OCI-LY1 (cell line): Measurements from ENCODE around the gene FHIT.

Experiments
- EZH2 ChIP-seq: fragments of 200-600 bp; sonication (generic), shearing (Covaris generic); IDR thresholded peaks from 2 replicates; pipeline ENCODE4 v1.8.0; 2017; ENCODE audit warnings: borderline replicate concordance, mixed run types, mild to moderate bottlenecking, antibody characterized with exemption, low read length, moderate library complexity, mixed read lengths
- TF ChIP-seq, protein P1 (sequence below): fragments of 200-600 bp; sonication (generic), shearing (Covaris generic); IDR thresholded peaks from 2 replicates; pipeline ENCODE4 v1.5.1; 2017; ENCODE audit warnings: mild to moderate bottlenecking, antibody characterized with exemption, low read length, moderate library complexity, mixed read lengths

- no peak for TF ChIP-seq EZH2
- TF ChIP-seq, protein P1, sequence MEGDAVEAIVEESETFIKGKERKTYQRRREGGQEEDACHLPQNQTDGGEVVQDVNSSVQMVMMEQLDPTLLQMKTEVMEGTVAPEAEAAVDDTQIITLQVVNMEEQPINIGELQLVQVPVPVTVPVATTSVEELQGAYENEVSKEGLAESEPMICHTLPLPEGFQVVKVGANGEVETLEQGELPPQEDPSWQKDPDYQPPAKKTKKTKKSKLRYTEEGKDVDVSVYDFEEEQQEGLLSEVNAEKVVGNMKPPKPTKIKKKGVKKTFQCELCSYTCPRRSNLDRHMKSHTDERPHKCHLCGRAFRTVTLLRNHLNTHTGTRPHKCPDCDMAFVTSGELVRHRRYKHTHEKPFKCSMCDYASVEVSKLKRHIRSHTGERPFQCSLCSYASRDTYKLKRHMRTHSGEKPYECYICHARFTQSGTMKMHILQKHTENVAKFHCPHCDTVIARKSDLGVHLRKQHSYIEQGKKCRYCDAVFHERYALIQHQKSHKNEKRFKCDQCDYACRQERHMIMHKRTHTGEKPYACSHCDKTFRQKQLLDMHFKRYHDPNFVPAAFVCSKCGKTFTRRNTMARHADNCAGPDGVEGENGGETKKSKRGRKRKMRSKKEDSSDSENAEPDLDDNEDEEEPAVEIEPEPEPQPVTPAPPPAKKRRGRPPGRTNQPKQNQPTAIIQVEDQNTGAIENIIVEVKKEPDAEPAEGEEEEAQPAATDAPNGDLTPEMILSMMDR = no peak
Observed at GRCh38 chr3:59957150-59957549, 1294.1 kb downstream of the FHIT start.
